Activated CD4-positive, alpha-beta T cell treated with anti-CD3 and anti-CD28 coated beads for 1 hour (primary cell): ENCODE data around the gene DNPH1.

Experiments used
- DNase-seq: peaks from one replicate; pipeline ENCODE4 v3.0.0-alpha.2; 2020

The DNPH1 gene

GRCh38 chr6:43180058-43180457 is 49.2 kb downstream of the DNPH1 start:
- no peak for DNase-seq

- no peak for DNase-seq
These were observed 50.1 kb downstream of the DNPH1 start for GRCh38 chr6:43178951-43179830.

GRCh38 chr6:43178150-43178549 is 51.1 kb downstream of the DNPH1 start:
- no peak for DNase-seq

- DNase-seq = no peak
These were observed 52.9 kb downstream of the DNPH1 start for GRCh38 chr6:43176423-43176786.

- DNase-seq = no peak
These were observed 53.4 kb downstream of the DNPH1 start for GRCh38 chr6:43175676-43176422.
